Colonic mucosa (tissue), 4 donors: ENCODE data around the gene VIPR2. TPM values are rescaled to one million over a fixed set of nuclear protein-coding genes. Genes with fewer than 3 reads are reported as not detected.
"Not testable (repeated sequence)": the region's sequence is repeated elsewhere in the genome, so short reads cannot be mapped to it uniquely, and the experiment has no call there.

Source experiments
- DNase-seq: peaks from one replicate; pipeline ENCODE4 v3.0.0-alpha.2; 2020
- H3K27ac ChIP-seq: fragments of 200-600 bp; one replicate; pipeline ENCODE4 v1.8.0; 2021
- H3K27me3 ChIP-seq: fragments of 200-600 bp; one replicate; pipeline ENCODE4 v1.8.0; 2021
- H3K36me3 ChIP-seq: fragments of 200-600 bp; one replicate; pipeline ENCODE4 v1.8.0; 2021
- H3K4me1 ChIP-seq: fragments of 200-600 bp; one replicate; pipeline ENCODE4 v1.8.0; 2021; ENCODE audit warnings: mild to moderate bottlenecking
- H3K4me3 ChIP-seq: fragments of 200-600 bp; one replicate; pipeline ENCODE4 v1.8.0; 2021
- H3K9ac ChIP-seq, 2 donors: one replicate each; pipeline ENCODE4 v1.7.0; 2013; ENCODE audit warnings: control low read depth in 2 of 2, low read depth in 2 of 2, low read length in 2 of 2
- H3K9me3 ChIP-seq: fragments of 200-600 bp; one replicate; pipeline ENCODE4 v1.8.0; 2021
- CTCF ChIP-seq: fragments of 200-600 bp; IDR thresholded peaks from one replicate; pipeline ENCODE4 v1.8.0; 2022; ENCODE audit warnings: antibody characterized with exemption, mild to moderate bottlenecking
- intact Hi-C: fragments of 100-400 bp; cut with DNase I; formaldehyde crosslinking; loops from one replicate; pipeline ENCODE4 v1.14.1; 2022
- total RNA-seq, 2 donors: library from RNA; stranded (reverse); fragmentation: NEBNext Ultra II Directional in 1 of 2; extraction: Animal tissue kit (Norgen Biotek cat#: 25700) in 1 of 2; gene quantifications; one replicate each; pipeline ENCODE4 v1.2.1, GENCODE V29; 2021
- donor health status: healthy.
- donor health status: DM: no; HTN: no; CAD: no.
- donor health status: DM: no; HTN: no; CAD: no.

VIPR2 gene
- total RNA-seq, 2 donors from 2014 or later: 0.37 to 1.3 TPM

- intact Hi-C loops: no loop called here
- DNase-seq: no peak
- Histone ChIP-seq H3K27me3 (no peaks in the 10 kb centered on the region), H3K4me3 (no peak overlapping the region), H3K36me3 (no peaks in the 10 kb centered on the region), H3K9me3 (no peaks in the 10 kb centered on the region), H3K9ac (no peak overlapping the region), H3K4me1 (no peaks in the 10 kb centered on the region), H3K27ac (no peak overlapping the region)
- no peak for TF ChIP-seq CTCF
These were observed 24.7 kb upstream of the VIPR2 start for GRCh38 chr7:159169391-159169790.

GRCh38 chr7:159167139-159167538, 22.5 kb upstream of the VIPR2 start:
- no peak for DNase-seq
- no peaks in the 10 kb centered on the region for H3K27me3 ChIP-seq
- H3K4me1 ChIP-seq: no peaks in the 10 kb centered on the region
- no peaks in the 10 kb centered on the region for H3K36me3 ChIP-seq
- intact Hi-C loops: no loop called here
- no peak overlapping the region for H3K27ac ChIP-seq
- no peak for TF ChIP-seq CTCF
- no peak overlapping the region for H3K9ac ChIP-seq
- no peak overlapping the region for H3K4me3 ChIP-seq
- H3K9me3 ChIP-seq: no peaks in the 10 kb centered on the region

GRCh38 chr7:159166530-159166929, 21.9 kb upstream of the VIPR2 start:
- H3K4me3 ChIP-seq: no peak overlapping the region
- TF ChIP-seq CTCF: no peak
- H3K9ac ChIP-seq: no peak overlapping the region
- no peak overlapping the region for H3K27ac ChIP-seq
- DNase-seq: no peak
- no peaks in the 10 kb centered on the region for H3K36me3 ChIP-seq
- intact Hi-C loops: no loop called here
- H3K9me3 ChIP-seq: no peaks in the 10 kb centered on the region
- no peaks in the 10 kb centered on the region for H3K27me3 ChIP-seq
- H3K4me1 ChIP-seq: no peaks in the 10 kb centered on the region

- H3K36me3 ChIP-seq: no peaks in the 10 kb centered on the region
- H3K27ac ChIP-seq: no peak overlapping the region
- TF ChIP-seq CTCF: no peak
- no peaks in the 10 kb centered on the region for H3K27me3 ChIP-seq
- intact Hi-C loops: no loop called here
- H3K9me3 ChIP-seq: no peaks in the 10 kb centered on the region
- no peak overlapping the region for H3K9ac ChIP-seq
- no peaks in the 10 kb centered on the region for H3K4me1 ChIP-seq
- DNase-seq: no peak
- no peak overlapping the region for H3K4me3 ChIP-seq
These were observed 20.7 kb upstream of the VIPR2 start for GRCh38 chr7:159165352-159165751.

- H3K9me3 ChIP-seq, DNase-seq, intact Hi-C loops, H3K36me3 ChIP-seq, H3K27me3 ChIP-seq, H3K4me3 ChIP-seq, H3K4me1 ChIP-seq, H3K27ac ChIP-seq, H3K9ac ChIP-seq: not testable (repeated sequence)
These were observed 19.1 kb upstream of the VIPR2 start for GRCh38 chr7:159163703-159164301.

- H3K4me1 ChIP-seq, H3K9me3 ChIP-seq, H3K4me3 ChIP-seq, intact Hi-C loops, H3K36me3 ChIP-seq, H3K9ac ChIP-seq, H3K27ac ChIP-seq, H3K27me3 ChIP-seq, DNase-seq: not testable (repeated sequence)
These were observed 17.5 kb upstream of the VIPR2 start for GRCh38 chr7:159162050-159162626.
